ENCODE measurements around the gene SLC12A2.

- TF ChIP-seq CTCF (IDR thresholded peaks at IDR 0.05) (no peak), POLR2A (IDR thresholded peaks at IDR 0.05) (no peak)
Observed at GRCh38 chr5:128109138-128109537, 25.6 kb downstream of the SLC12A2 start.

All from prostate gland (tissue), 2 donors.